ENCODE measurements around the gene SYVN1.
"Not testable (repeated sequence)": the region's sequence is repeated elsewhere in the genome, so short reads cannot be mapped to it uniquely, and the experiment has no call there.

Gene SYVN1

DNA sequence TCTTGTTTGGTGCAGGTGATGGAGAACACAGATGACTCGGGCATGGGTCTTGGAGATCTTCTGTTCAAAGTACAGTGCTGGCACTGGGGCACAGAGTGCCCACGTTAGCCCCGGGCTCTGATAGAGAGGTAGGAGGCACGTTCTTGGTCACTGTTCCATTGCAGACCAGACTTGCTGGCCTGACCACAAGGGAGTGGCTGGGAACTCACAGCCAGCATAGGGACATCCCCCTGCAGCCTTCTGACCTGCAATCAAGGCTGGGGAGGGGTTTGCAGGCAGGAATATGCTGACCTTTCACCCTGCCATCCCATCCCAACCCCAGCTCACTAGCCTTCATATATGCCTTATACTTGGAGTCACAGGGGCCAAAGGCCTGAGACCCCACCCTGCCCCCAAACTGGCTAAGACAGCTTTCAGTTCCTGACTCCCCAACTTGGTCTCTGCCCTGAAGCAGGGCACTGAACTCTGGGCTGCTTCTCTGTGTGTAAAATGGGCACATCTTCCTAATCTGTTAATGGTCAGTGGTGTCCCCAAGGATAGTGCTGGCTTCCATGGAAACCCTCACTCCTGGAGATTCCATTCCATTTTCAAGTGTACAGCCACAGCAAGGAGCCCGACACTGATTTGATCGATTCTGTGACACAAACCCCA, 7.6 kb downstream of the SYVN1 start:
- DNase-seq, result no peak

DNA sequence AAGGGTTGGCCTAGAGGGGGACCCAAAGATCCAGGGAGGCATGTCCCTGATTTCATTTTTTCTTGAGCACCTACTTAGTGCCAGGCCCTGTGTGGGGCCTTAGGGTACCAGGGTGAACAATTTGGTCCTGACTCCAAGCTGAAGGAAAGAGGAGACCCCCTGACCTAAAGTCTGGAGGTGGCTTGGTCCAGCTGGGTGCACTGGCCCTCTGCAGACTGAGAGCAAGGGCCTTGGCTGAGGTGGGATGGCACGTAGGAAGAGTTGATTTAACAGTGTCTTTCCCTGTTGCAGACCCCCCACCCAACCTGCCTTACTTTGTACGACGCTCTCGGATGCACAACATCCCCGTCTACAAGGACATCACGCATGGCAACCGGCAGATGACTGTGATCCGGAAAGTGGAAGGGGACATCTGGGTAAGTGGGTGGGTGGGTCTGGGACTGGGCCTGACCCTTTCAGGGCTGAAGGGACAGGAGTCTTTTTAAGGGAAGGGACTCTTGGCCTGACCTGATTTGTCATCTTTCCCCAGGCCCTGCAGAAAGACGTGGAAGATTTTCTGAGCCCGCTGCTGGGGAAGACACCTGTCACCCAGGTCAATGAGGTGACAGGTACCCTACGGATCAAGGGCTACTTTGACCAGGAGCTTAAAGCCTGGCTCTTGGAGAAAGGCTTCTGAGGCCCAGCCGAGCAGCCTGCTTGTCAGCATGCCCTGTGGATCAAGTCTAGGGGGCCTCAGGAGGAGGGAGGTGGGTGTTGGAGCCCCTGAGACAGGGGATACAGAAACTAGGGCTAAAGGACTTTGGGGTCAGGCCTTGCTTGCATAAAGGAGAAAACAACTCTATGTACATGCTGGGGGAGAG, 8.9 kb downstream of the SYVN1 start:
- no peak for DNase-seq

DNA sequence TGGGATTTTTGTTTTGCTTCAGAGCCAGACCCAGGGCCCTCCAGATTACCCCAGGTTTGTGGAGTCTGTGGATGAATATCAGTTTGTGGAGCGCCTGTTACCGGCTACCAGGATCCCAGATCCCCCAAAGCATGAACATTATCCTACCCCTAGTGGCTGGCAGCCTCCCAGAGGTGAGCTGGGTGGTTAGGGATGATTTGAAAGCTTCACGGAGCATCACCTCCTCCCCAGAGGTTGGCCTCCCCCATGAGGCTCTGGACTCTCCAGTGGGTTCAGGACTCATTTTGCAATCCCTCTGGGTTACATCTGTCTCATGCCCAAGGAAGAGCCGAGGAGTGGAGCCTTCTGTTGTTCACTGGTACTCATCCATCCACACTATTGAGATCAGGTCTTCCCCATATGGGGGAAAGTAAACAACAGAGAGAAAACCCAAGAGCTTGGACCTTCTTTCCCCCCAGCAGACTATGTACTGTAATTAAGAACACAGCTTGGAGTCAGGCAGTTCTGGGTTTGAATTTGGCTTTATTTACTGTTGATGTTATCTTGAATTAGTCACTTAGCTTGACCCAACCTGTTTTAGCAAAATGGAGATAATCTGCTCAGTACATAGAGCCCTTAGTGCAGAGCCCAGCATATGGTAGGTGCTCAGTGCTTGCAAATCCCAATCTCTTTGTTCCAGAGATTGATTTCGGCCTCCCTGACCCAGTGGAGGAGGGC, 9.7 kb downstream of the SYVN1 start:
- DNase-seq, result no peak

DNA sequence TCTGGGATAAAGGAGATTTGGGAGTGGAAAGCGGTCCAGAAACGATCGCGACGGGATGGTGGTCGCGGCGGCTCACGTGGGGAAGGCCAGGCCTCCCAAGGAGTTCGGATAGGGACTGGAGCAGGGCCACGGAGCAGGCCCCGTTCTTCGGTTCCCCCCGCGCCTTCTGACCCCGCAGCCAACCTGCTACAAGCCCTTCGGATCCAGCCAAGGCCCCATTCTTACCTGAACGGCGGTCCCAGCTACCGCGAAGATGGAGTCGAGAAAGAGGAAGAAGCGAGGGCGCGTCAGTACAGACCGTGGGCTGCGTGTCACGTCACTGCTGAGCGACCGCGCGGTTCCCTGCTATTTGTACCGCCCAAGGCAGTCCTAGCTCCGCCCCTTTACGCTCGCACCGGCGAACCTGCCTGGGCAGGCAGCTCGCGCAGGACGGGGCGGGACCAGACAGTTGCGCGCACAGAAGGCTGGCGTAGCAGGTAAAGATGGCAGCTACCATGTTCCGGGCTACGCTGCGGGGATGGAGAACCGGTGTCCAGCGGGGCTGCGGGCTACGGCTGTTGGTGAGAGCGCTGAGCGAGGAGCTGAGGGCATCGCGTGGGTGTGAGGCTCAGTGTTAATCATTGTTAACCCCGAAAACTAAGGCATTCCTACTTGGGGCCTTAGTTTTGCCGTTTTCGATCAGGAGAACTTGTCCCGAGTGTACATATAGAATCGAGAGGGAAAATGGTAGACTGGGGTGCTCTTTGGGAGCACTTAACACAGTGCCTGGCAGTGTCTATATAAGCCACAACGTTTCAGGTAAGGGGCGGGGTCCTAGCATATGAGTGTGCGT, 12.2 kb downstream of the SYVN1 start, which contains the start of the genes FAU and MRPL49:
TSS of gene FAU (minus strand) at position 270 of the 832 bp plus-strand sequence. CDS start 321 bp downstream, outside the sequence.
TSS of gene MRPL49 (plus strand) at position 457 of the 832 bp plus-strand sequence. CDS start at position 483, 26 bp downstream.
- peak; percentile 96 to 97 for DNase-seq

DNA sequence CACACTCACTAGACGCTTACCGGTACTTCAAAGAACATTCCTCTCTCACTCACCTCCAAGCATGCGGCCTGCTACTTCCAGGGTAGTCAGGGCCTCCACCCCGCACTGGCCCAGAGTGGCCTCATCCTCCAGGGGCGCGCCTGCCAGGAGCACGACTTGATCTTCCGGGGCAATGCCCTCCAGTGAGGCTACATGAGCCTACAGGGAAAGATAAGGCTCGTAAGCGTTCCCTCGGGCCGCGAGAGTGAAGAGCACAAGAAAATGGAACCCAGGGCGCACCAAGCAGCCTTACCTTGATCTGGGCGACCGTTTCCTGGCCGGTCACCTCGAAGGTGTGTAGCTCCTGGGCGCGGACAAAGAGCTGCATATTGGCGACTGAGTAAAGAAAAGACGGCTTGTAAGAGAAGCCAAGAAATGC, 12.9 kb downstream of the SYVN1 start:
- DNase-seq, result no peak

DNA sequence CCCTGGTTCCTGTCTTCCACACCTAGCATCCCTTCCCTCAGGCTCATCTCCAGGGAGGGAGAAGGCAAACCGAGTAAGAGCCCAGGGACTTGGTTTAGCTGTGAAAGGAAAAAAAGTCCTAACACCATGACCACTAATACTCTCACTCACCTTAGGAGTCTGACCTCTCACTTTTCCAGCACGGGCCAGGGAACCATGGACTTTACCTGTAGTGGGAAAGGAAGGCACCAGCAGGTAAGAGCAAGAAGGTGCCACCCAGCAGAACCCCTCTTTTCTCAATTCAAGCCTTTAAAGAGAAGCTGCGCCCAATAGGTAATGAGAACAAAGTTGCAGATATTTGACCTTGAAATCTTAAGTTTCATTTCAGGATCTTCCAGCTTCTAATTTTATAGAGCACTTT, 13.5 kb downstream of the SYVN1 start:
- DNase-seq, result no peak

DNA sequence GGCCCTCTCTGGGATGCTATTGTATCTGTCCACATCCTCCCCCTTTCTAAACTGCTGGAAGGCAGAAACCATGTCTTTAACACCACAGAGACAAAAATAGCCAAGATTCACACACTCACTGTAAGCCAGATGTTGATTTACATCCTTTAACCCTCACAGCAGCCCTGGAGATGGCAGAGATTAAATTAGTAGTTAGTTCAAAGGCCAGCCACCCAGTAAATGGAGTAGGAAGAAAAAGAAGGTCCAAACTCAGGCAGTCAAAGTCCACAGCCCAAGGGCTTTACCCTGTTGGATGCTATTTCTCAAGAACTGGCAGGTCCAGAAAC, 14.7 kb downstream of the SYVN1 start:
- no peak for DNase-seq

DNA sequence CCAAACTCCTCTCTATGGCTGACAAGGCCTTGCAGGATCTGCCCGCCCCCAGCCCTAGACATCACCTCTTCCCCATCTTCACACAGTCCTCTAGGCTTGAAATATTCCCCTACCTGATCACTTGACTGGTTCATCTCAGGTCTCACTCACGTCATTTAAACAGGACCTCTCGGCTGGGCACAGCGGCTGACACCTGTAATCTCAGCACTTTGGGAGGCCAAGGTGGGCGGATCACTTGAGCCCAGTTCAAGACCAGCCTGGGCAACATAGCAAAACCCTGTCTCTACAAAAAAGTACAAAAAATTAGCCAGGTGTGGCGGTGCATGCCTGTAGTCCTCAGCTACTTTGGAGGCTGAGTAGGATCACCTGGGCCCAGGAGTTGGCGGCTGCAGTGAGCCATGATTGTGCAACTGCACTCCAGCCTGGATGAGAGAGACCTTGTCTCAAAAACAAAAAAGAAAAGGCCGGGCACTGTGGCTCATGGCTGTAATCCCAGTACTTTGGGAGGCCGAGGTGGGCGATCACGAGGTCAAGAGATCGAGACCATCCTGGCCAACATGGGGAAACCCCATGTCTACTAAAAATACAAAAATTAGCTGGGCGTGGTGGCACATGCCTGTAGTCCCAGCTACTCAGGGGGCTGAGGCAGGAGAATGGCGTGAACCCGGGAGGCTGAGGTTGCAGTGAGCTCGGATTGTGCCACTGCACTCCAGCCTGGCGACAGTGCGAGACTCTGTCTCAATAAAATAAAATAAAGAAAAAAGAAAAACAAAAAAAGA, 15.2 kb downstream of the SYVN1 start:
- DNase-seq, result not testable (repeated sequence)

DNA sequence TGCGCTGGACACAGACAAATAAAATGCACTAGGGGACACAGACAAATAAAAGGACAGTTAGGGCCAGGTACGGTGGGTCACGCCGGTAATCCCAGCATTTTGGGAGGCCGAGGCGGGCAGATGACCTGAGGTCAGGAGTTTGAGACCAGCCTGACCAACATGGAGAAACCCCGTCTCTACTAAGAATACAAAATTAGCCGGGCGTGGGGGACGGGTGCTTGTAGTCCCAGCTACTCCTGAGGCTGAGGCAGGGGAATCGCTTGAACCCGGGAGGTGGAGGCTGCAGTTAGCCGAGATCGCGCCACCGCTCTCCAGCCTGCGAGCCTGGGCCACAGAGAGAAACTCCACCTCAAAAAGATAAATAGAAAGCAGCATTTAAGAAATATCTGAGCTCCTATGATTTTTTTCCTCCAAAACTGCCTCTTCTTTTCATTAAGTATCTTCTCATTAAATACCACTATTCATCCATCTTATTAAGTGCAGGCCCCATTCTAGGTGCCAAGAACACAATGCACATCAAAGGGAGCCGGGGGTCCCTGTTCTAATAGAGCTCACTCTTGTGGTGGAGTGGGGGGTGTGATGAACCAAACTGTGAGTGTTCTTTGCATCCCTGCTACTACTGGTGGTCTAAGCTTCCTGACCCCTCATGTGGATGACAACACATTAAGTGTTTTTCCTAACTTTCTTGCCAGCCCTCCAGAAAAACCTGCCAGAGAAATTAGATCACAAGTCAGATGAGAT, 16.1 kb downstream of the SYVN1 start:
- no peak for DNase-seq

DNA sequence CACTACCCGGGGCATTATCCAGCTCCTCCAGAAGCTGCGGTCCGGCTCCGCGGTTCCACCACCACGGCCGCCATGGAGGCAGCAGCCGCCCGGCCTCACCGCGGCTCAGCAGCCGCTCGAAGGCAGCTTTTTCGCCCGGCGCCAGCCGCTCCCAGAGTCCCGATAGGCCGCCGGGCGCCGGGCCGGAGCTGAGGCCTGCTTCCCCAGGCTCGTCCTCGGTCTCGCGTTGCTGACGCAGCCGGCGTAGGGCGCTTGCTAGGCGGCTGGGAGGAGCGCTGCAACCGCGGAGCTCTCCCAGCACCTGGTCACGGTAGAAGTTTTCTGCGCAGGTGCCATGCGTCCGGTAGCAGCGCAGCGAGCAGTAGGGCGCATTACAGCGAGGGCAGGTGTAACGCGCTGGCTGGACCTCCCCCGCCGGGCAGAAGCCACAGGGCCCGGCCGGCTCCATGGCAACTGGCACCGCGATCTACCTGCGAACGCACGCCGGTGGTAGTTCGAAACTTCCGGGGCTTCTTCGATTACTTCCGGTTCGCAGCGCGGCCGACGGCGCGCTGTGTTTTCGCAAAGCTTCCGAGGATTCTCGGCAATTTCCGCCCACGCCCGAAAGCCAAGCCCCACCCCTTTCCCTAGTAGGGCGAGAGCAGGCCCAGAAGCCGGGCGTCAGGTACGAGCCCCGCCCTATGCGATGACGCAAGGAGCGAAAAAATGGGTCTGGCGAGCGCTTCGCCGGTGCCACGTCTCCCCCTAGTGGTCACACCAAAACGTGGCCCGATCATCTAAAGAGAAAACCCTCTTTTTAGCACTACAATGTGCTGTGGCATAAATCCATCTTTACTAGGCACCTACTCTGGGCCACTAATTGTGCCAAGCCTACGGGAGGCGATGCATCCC, 16.9 kb downstream of the SYVN1 start, which contains the start of gene ZNHIT2:
TSS of gene ZNHIT2 (minus strand) at position 496 of the 891 bp plus-strand sequence. CDS start at position 448, 48 bp downstream.
- DNase-seq, result peak; percentile 96 to 99

DNA sequence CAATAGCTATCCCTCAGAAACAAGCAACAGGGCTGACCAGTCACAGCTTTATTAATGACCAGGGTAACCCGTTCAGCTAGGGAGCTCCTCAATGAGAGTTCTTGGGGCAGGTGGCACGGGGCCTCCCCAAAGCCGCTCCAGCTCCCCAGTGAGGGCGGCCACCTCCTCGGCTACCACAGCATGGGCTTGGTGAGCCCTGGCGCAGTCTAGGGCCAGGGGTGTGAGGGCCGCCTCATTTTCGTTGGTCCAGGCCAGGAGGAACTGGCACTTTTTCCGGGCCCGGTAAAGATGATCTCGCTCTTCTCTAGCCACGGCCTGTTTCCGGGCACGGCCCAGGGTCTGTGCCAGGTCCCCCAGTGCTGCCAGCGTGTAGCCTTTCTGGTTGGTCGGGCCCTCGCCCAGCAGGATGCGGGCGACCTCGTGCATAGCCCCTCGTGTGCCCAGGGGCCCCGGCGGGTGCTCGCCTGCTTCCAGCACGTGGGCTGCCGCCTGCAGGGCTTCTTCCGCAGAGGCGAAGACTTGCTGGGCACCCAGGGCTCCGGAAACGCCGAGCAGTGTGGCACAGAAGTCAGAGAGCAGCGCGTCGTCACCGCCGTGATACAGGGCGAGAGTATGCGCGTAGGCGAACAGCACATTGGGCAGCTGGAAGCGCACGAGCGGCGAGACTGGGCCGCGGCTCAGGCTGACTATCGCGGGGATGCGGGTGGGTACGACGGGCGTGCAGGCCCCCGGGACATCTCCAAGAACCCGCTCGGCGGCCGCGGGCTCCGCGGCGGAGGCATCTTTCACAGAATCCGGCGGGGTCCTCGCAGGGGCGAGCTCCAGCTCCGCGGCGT, 17.7 kb downstream of the SYVN1 start:
- peak; percentile 12 to 17 for DNase-seq

DNA sequence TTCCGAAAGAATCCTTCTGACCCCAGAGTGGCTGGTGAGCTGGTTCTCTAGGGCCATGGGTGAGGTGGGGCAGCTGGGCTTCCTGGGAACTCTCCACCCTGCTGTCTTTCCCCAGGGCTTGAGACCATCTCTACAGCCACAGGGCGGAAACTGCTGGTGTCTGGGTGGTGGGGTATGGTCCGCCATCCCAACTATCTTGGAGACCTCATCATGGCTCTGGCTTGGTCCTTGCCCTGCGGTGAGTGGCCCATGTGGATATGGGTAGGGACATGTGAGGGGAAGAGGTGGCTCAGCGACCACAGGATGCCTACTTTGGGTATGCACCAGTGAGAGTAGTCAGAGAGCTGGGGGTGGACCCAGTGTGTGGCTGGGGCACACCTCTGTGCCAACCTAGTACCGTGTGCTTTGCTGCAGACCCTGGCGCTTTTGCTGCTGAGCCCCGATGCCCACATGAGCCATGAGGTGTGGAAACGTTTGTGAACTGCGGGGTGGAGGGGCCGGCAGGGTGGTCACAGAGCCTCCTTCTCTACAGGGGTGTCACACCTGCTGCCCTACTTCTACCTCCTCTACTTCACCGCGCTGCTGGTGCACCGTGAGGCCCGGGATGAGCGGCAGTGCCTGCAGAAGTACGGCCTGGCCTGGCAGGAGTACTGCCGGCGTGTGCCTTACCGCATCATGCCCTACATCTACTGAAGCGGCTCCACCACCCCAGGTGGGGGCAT, 18.8 kb downstream of the SYVN1 start:
- no peak for DNase-seq

DNA sequence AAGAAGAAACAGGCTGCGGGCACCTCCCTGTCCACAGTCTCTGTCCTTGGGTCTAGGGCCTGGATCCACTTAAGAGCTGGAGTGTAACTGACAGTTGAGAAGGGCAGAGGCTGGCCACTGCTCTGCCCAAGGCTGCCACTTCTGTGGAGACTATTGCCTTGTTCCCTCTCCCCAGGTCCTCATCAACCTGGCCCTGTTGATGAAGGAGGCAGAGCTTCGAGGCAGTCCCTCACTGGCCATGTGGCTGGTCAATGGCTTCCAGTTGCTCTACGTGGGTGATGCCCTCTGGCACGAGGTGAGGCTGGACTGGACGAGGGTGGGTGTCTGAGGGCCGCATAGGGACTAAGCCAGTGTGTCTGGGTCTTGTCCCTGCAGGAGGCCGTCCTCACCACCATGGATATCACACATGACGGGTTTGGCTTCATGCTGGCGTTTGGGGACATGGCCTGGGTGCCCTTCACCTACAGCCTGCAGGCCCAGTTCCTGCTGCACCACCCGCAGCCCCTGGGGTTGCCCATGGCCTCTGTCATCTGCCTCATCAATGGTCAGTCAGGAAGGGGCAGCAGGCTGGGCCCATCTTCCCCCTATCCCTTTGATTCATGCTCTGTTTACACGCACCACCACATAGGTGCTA, 19.7 kb downstream of the SYVN1 start:
- no peak for DNase-seq

DNA sequence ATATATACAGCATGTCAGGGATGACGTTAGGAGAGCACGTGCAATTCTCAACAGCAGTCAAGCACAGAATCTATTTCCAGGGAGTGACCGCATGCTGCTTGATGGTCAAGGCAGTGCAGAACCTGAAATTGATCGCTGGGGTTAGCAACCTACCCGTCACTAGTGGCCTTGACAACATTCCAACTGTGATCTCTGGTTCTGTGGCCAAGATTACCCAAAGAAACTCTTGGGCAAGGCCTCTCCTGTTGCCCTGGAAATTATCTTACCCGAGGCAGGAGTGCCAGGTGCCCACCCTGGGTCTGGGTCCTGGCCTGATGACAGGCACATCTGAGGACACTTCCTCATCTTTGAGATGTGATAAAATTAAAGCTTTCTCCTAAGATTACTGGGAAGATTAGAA, 20.5 kb downstream of the SYVN1 start:
- DNase-seq, result no peak

DNA sequence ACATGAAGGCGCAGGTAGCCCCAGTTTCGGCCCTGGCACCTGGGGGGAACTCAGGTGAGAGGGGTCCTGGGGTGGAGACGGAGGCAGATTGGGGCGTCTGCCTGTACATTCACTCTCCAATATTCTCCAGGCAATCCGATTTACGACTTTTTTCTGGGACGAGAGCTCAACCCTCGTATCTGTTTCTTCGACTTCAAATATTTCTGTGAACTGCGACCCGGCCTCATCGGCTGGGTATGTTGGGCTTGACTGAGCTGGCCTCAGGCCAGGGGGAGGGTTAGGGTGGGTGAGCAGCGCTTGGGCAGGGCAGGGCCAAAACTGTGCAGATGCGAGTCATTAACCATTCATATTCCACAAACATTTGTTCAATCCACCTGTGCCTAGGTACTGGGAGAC, 21.0 kb downstream of the SYVN1 start:
- DNase-seq, result no peak

DNA sequence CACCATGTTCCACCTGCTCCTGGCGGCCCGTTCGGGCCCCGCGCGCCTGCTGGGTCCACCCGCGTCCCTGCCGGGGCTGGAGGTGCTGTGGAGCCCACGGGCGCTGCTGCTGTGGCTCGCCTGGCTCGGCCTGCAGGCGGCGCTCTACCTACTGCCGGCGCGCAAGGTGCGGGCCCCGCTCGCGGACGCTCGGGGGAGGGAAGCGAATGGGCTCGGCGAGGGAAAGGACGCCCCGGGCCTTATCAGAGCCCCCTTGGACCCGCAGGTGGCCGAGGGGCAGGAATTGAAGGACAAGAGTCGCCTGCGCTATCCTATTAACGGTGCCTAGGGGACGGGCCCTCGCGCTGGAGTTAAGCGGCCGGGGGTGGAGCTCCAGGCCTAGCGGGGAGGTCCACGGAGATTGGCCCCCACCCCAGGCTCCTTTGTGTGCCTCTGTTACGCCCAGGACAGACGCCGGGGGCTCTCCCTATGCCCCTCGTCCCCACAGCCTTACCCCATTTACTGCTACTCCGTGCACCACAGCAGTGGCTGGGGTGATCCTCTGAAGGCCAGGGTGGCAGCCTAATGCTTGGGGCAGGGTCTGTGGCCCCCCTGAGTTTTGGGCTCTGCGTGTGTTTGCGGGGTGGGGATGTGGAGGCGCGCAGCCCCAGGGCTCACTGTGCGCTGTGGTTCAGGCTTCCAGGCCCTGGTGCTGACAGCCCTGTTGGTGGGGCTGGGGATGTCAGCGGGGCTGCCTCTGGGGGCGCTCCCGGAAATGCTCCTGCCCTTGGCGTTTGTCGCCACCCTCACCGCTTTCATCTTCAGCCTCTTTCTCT, 21.6 kb downstream of the SYVN1 start:
- DNase-seq, result peak; percentile 40 to 67

All from NCI-H1930 (cell line).